K562 (cell line): ENCODE measurements around the gene IMMP2L. TPM values are rescaled to one million over a fixed set of nuclear protein-coding genes. Genes with fewer than 3 reads are reported as not detected.

Source experiments
- ATAC-seq: fragments of 200-7000 bp; cut with Tn5 transposase; 3 replicates; pipeline ENCODE4 v1.9.1; 2020; ENCODE audit warnings: moderate library complexity
- BruUV-seq: library from RNA; stranded (reverse); fragments of 400-500 nt; replicated peaks from 2 replicates; lab custom pipeline; 2021; lab: Mats Ljungman, UMichigan
- CTCF ChIA-PET: fragments of 300-600 bp; formaldehyde crosslinking; extraction: SDS; loops from one replicate; lab custom pipeline; 2021; ENCODE audit warnings: low intra/inter-chr PET ratio; lab: Yijun Ruan, JAX
- POLR2A ChIA-PET: fragments of 300-600, 350-650 bp; sonication (Branson Sonifier 250); formaldehyde crosslinking; extraction: SDS; loops from one replicate; lab custom pipeline; 2021; ENCODE audit warnings: antibody characterized with exemption, inconsistent platforms; lab: Yijun Ruan, JAX
- DNase-seq, 4 experiments: peaks; one replicate each; pipeline versions ENCODE4 v3.0.0 to v3.0.0-alpha.2; 2011 to 2018; ENCODE audit warnings: low spot score in 3 of 4, mixed read lengths in 3 of 4; ENCODE audit errors: extremely low read depth in 1 of 4
- FAIRE-seq: peaks from 2 replicates; lab custom pipeline; 2011; peaks lifted over from hg19 to GRCh38; lab: Jason Lieb, UNC
- H2AFZ ChIP-seq: 2 replicates; pipeline ENCODE4 v1.6.0; 2011; ENCODE audit warnings: low read depth, low read length, control low read depth, inconsistent platforms
- H3K27ac ChIP-seq: fragments of 200-600 bp; 3 replicates; pipeline ENCODE4 v1.8.0; 2011; ENCODE audit warnings: low read depth, mild to moderate bottlenecking, control low read depth, inconsistent platforms, low read length, moderate library complexity, mixed read lengths; ENCODE audit errors: extremely low read depth
- H3K27me3 ChIP-seq, 2 experiments: fragments of 300-600 bp in 1 of 2; 2 replicates in 1 of 2; 3 replicates in 1 of 2; pipeline versions ENCODE4 v1.6.0 to v1.8.0; 2011; ENCODE audit warnings: inconsistent platforms in 2 of 2, low read length in 2 of 2, mild to moderate bottlenecking in 1 of 2, mixed read lengths in 1 of 2, moderate library complexity in 1 of 2; ENCODE audit not compliant: control insufficient read depth in 2 of 2, insufficient read depth in 2 of 2
- H3K36me3 ChIP-seq: fragments of 300-600 bp; 3 replicates; pipeline ENCODE4 v1.8.0; 2011; ENCODE audit warnings: mild to moderate bottlenecking, low read length, inconsistent platforms; ENCODE audit not compliant: control insufficient read depth, insufficient read depth
- H3K4me1 ChIP-seq, 2 experiments: fragments of 200-600 bp in 1 of 2; replicated peaks in 1 of 2; 2 replicates in 1 of 2; 3 replicates in 1 of 2; pipeline versions ENCODE4 v1.5.1 to v1.8.0; 2011; ENCODE audit warnings: inconsistent platforms in 2 of 2, low read length in 2 of 2, mild to moderate bottlenecking in 1 of 2, mixed read lengths in 1 of 2, moderate library complexity in 1 of 2; ENCODE audit not compliant: control insufficient read depth in 2 of 2, insufficient read depth in 2 of 2
- H3K4me2 ChIP-seq: 2 replicates; pipeline ENCODE4 v1.6.1; 2011; ENCODE audit warnings: low read length, control low read depth, inconsistent platforms, mixed read lengths; ENCODE audit not compliant: insufficient read depth
- H3K4me3 ChIP-seq: fragments of 200-600 bp; sonication (generic), shearing (Covaris generic); 2 replicates; pipeline ENCODE4 v1.5.1; 2016; ENCODE audit warnings: control low read depth, inconsistent platforms
- H3K79me2 ChIP-seq: fragments of 200-600 bp; 3 replicates; pipeline ENCODE4 v1.8.0; 2011; ENCODE audit warnings: low read length, inconsistent platforms; ENCODE audit not compliant: control insufficient read depth, insufficient read depth
- H3K9ac ChIP-seq, 2 experiments: 2 replicates each; pipeline versions ENCODE4 v1.6.0 to v1.6.1; 2011; ENCODE audit warnings: low read depth in 2 of 2, low read length in 2 of 2, control low read depth in 1 of 2, inconsistent platforms in 1 of 2, mild to moderate bottlenecking in 1 of 2, mixed read lengths in 1 of 2; ENCODE audit not compliant: insufficient read depth in 1 of 2
- H3K9me1 ChIP-seq: one replicate; pipeline ENCODE4 v1.6.0; 2011; ENCODE audit warnings: inconsistent platforms, mild to moderate bottlenecking, low read length, moderate library complexity; ENCODE audit not compliant: control insufficient read depth, insufficient read depth
- H3K9me3 ChIP-seq: replicated peaks from 2 replicates; pipeline ENCODE4 v1.5.1; 2011; ENCODE audit warnings: low read depth, low read length, inconsistent platforms; ENCODE audit not compliant: control insufficient read depth, insufficient read depth
- H4K20me1 ChIP-seq: replicated peaks from 2 replicates; pipeline ENCODE4 v1.6.1; 2011; ENCODE audit warnings: low read length, inconsistent platforms, mixed read lengths; ENCODE audit not compliant: control insufficient read depth, insufficient read depth
- CXXC5 ChIP-seq: fragments of 250-450 bp; sonication (Bioruptor Pico); IDR thresholded peaks from 2 replicates; pipeline ENCODE4 v1.8.0; 2022; ENCODE audit warnings: inconsistent platforms, mild to moderate bottlenecking, moderate library complexity
- KAT8 ChIP-seq: fragments of 450-650 bp; IDR thresholded peaks from 2 replicates; pipeline ENCODE4 v1.6.1; 2016; ENCODE audit warnings: low read depth, mild to moderate bottlenecking
- NEUROD1 ChIP-seq: fragments of 150-350 bp; IDR thresholded peaks from 2 replicates; pipeline ENCODE4 v1.6.1; 2014; ENCODE audit warnings: borderline replicate concordance, low read length, low read depth; ENCODE audit not compliant: partially characterized antibody
- PATZ1 ChIP-seq: fragments of 250-450 bp; sonication (Bioruptor Pico); IDR thresholded peaks from 2 replicates; pipeline ENCODE4 v1.5.0; 2020; ENCODE audit warnings: mild to moderate bottlenecking, borderline replicate concordance
- PHB ChIP-seq: fragments of 250-450 bp; sonication (Bioruptor Pico); IDR thresholded peaks from 2 replicates; pipeline ENCODE4 v1.5.0; 2021
- POU5F1 ChIP-seq: fragments of 150-350 bp; IDR thresholded peaks from 2 replicates; pipeline ENCODE4 v1.6.1; 2014; ENCODE audit warnings: borderline replicate concordance, low read length, low read depth, mild to moderate bottlenecking; ENCODE audit not compliant: partially characterized antibody
- YBX1 ChIP-seq: fragments of 450-650 bp; IDR thresholded peaks from 2 replicates; pipeline ENCODE4 v1.7.1; 2016; ENCODE audit warnings: mild to moderate bottlenecking
- ZNF507 ChIP-seq: conservative IDR thresholded peaks from 2 replicates; pipeline ENCODE4 v1.6.1; 2017; ENCODE audit warnings: missing genetic modification characterization, missing compliant biosample characterization
- ZNF764 ChIP-seq: fragments of 250-450 bp; sonication (Bioruptor Pico); IDR thresholded peaks from 2 replicates; pipeline ENCODE4 v1.4.0; 2020; ENCODE audit warnings: low read depth, mild to moderate bottlenecking, moderate library complexity
- WGBS: fragments of 100-300 bp; shearing (Covaris generic); methylation state at CpG from one replicate; pipeline ENCODE4 v1.1.6; 2016; ENCODE audit warnings: low coverage, mixed read lengths; ENCODE audit not compliant: insufficient coverage; ENCODE audit errors: missing lambda C conversion rate; 5-methylcytosine and 5-hydroxymethylcytosine counted together
- in situ Hi-C: fragments of 300-500 bp; cut with MboI; formaldehyde crosslinking; loops from 4 replicates; pipeline ENCODE4 v1.15.0; 2018; ENCODE audit warnings: inconsistent platforms, mixed read lengths
- intact Hi-C: fragments of 100-400 bp; cut with micrococcal nuclease; formaldehyde crosslinking; loops from 2 replicates; pipeline ENCODE4 v1.14.2; 2022
- polyA plus RNA-seq, 8 experiments: library from polyadenylated mRNA; depleted of rRNA in 4 of 8; stranded (reverse) in 5 of 8; unstranded in 3 of 8; fragments of >200 nt; fragmentation: Nextera tagmentation in 2 of 8; fragmentation: Illumina TruSeq in 1 of 8; extraction: Ambion mirVana in 2 of 8; extraction: Trizol in 1 of 8; gene quantifications; 2 replicates each; pipeline versions ENCODE4 v1.2.1 to v1.2.3, GENCODE V29; 2011 to 2014; ENCODE audit warnings: inconsistent platforms in 1 of 8, missing spikeins in 1 of 8
- total RNA-seq, 7 experiments: library from RNA; depleted of rRNA in 6 of 7; stranded (reverse); fragments of >200 nt in 6 of 7; fragmentation: Illumina TruSeq in 2 of 7; extraction: Trizol in 2 of 7; gene quantifications; 2 replicates each; pipeline versions ENCODE4 v1.2.1 to v1.2.3, GENCODE V29; 2011 to 2021; ENCODE audit warnings: low replicate concordance in 1 of 7

Gene IMMP2L
- total and polyA plus RNA-seq, 9 of the 15 experiments (the other 6 are each of a cell fraction or from before 2014, with no cell fraction given), result 29.7 to 116 (median 53.0) TPM

- no TSS peak for BruUV-seq
- TF ChIP-seq ZNF507, result no peak
- no peak for TF ChIP-seq CXXC5 (CRISPR knock-in tag)
- no peak for TF ChIP-seq NEUROD1
- no peak for TF ChIP-seq PATZ1 (CRISPR knock-in tag)
- TF ChIP-seq KAT8, result no peak
- no peak for TF ChIP-seq POU5F1
- TF ChIP-seq YBX1, result no peak
- TF ChIP-seq PHB (CRISPR knock-in tag), result no peak
- TF ChIP-seq ZNF764 (CRISPR knock-in tag), result no peak
- DNase-seq, result no peak
Measured at GRCh38 chr7:110750931-110751605, 811.2 kb downstream of the IMMP2L start.

More at GRCh38 chr7:110750931-110751605, 811.2 kb downstream of the IMMP2L start:
- 9% methylated on average over 3 of the region's 3 CpGs for WGBS
- Histone ChIP-seq H4K20me1 (no peaks in the 10 kb centered on the region), H3K4me3 (no peak overlapping the region), H3K79me2 (no peaks in the 10 kb centered on the region), H3K4me2 (no peak overlapping the region), H3K27ac (no peak overlapping the region), H3K9ac (no peak overlapping the region), H3K9me1 (no peaks in the 10 kb centered on the region), H2AFZ (no peak overlapping the region), H3K27me3 (no peaks in the 10 kb centered on the region), H3K9me3 (no peaks in the 10 kb centered on the region), H3K36me3 (no peaks in the 10 kb centered on the region), H3K4me1 (no peaks in the 10 kb centered on the region)
- CTCF ChIA-PET, result no interaction called here
- intact Hi-C loops (no loop called here), in situ Hi-C loops (no loop called here)
- ATAC-seq (no peak), FAIRE-seq (no peak)
- POLR2A ChIA-PET, result no interaction called here
